Stimulated activated memory B cell treated with anti-CD40 and anti-IgM and Interleukin-4, amounts not matched to agents 10 μg/mL and 1 μg/mL and 100 μg/mL, for 72 hours (primary cell): Measurements from ENCODE around the gene RAB14.
"Not testable (repeated sequence)": the region's sequence is repeated elsewhere in the genome, so short reads cannot be mapped to it uniquely, and the experiment has no call there.

Source experiments
- ATAC-seq: fragments of 150-1000 bp; cut with Tn5 transposase; 2 replicates; pipeline ENCODE4 v1.10.0; 2021
- H3K27ac Mint-ChIP-seq: one replicate; pipeline ENCODE4 v1.8.0; 2022; ENCODE audit warnings: mild to moderate bottlenecking, mixed read lengths
- H3K27me3 Mint-ChIP-seq: one replicate; pipeline ENCODE4 v1.8.0; 2022; ENCODE audit warnings: mixed read lengths
- H3K36me3 Mint-ChIP-seq: one replicate; pipeline ENCODE4 v1.8.0; 2022; ENCODE audit warnings: mixed read lengths
- H3K4me1 Mint-ChIP-seq: one replicate; pipeline ENCODE4 v1.8.0; 2022; ENCODE audit warnings: mixed read lengths
- H3K4me3 Mint-ChIP-seq: one replicate; pipeline ENCODE4 v1.8.0; 2022; ENCODE audit warnings: mild to moderate bottlenecking, moderate library complexity, mixed read lengths
- H3K9me3 Mint-ChIP-seq: one replicate; pipeline ENCODE4 v1.8.0; 2022; ENCODE audit warnings: mixed read lengths

RAB14 gene

GRCh38 chr9:121133104-121133816, 68.4 kb downstream of the RAB14 start:
- Mint-ChIP-seq H3K27me3 (no peaks in the 10 kb centered on the region), H3K4me3 (no peak overlapping the region), H3K4me1 (peaks cover 56% of the 10 kb centered on the region), H3K27ac (peak overlapping the region; percentile 43), H3K9me3 (peaks cover 2% of the 10 kb centered on the region), H3K36me3 (peaks cover 79% of the 10 kb centered on the region)
- ATAC-seq, result peak; percentile 77

DNA sequence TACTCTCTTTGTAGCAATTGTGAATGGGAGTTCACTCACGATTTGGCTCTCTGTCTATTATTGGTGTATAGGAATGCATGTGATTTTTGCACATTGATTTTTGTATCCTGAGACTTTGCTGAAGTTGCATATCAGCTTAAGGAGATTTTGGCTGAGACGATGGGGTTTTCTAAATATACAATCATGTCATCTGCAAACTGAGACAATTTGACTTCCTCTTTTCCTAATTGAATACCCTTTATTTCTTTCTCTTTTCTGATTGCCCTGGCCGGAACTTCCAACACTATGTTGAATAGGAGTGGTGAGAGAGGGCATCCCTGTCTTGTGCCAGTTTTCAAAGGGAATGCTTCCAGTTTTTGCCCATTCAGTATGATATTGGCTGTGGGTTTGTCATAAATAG, 72.3 kb downstream of the RAB14 start:
- Mint-ChIP-seq H3K4me1 (peaks cover 68% of the 10 kb centered on the region), H3K27ac (peak overlapping the region; percentile 41), H3K4me3 (peak overlapping the region; percentile 7), H3K36me3 (peaks cover 78% of the 10 kb centered on the region)
- not testable (repeated sequence) for ATAC-seq, H3K9me3 Mint-ChIP-seq, H3K27me3 Mint-ChIP-seq
